ENCODE measurements around the gene PLPPR5.

The PLPPR5 gene

GRCh38 chr1:98967122-98967521 lies 37.5 kb downstream of the PLPPR5 start:
- DNase-seq, result no peak

- no peak for DNase-seq
These were observed 39.3 kb downstream of the PLPPR5 start for GRCh38 chr1:98965394-98965793.

GRCh38 chr1:98964198-98964597 lies 40.5 kb downstream of the PLPPR5 start:
- DNase-seq, result no peak

GRCh38 chr1:98963064-98963758 lies 41.5 kb downstream of the PLPPR5 start:
- DNase-seq, result no peak

- DNase-seq, result no peak
These were observed 42.5 kb downstream of the PLPPR5 start for GRCh38 chr1:98962156-98962555.

- DNase-seq, result no peak
These were observed 55.0 kb downstream of the PLPPR5 start for GRCh38 chr1:98949621-98950020.

- no peak for DNase-seq
These were observed 55.5 kb downstream of the PLPPR5 start for GRCh38 chr1:98949166-98949565.

GRCh38 chr1:98947071-98947470 lies 57.6 kb downstream of the PLPPR5 start:
- no peak for DNase-seq

- no peak for DNase-seq
These were observed 64.0 kb downstream of the PLPPR5 start for GRCh38 chr1:98940722-98941079.

- no peak for DNase-seq
These were observed 64.5 kb downstream of the PLPPR5 start for GRCh38 chr1:98940069-98940721.

- no peak for DNase-seq
These were observed 65.2 kb downstream of the PLPPR5 start for GRCh38 chr1:98939471-98939870.

- no peak for DNase-seq
These were observed 67.3 kb downstream of the PLPPR5 start for GRCh38 chr1:98937347-98937746.

- DNase-seq, result no peak
These were observed 72.5 kb downstream of the PLPPR5 start for GRCh38 chr1:98932184-98932583.

- no peak for DNase-seq
These were observed 73.4 kb downstream of the PLPPR5 start for GRCh38 chr1:98931128-98931835.

GRCh38 chr1:98929437-98929836 lies 75.2 kb downstream of the PLPPR5 start:
- DNase-seq, result no peak

- no peak for DNase-seq
These were observed 78.1 kb downstream of the PLPPR5 start for GRCh38 chr1:98926597-98926996.

- DNase-seq, result no peak
These were observed 79.7 kb downstream of the PLPPR5 start for GRCh38 chr1:98924977-98925376.

- no peak for DNase-seq
These were observed 81.0 kb downstream of the PLPPR5 start for GRCh38 chr1:98923667-98924066.

- DNase-seq, result no peak
These were observed 82.8 kb downstream of the PLPPR5 start for GRCh38 chr1:98921817-98922216.

- no peak for DNase-seq
These were observed 84.1 kb downstream of the PLPPR5 start for GRCh38 chr1:98920441-98921110.

- DNase-seq, result no peak
These were observed 85.0 kb downstream of the PLPPR5 start for GRCh38 chr1:98919652-98920051.

- DNase-seq, result no peak
These were observed 85.5 kb downstream of the PLPPR5 start for GRCh38 chr1:98919211-98919610.

GRCh38 chr1:98914547-98914946 lies 90.1 kb downstream of the PLPPR5 start:
- DNase-seq, result no peak

GRCh38 chr1:98910827-98911226 lies 93.8 kb downstream of the PLPPR5 start:
- no peak for DNase-seq
